WTC11 (cell line): ENCODE data around the gene IPPK. TPM values are rescaled to one million over a fixed set of nuclear protein-coding genes. Genes with fewer than 3 reads are reported as not detected.

Experiments used
- ATAC-seq: fragments of 200-7000 bp; cut with Tn5 transposase; 2 replicates; pipeline ENCODE4 v1.10.0; 2021; ENCODE audit warnings: mild to moderate bottlenecking, moderate library complexity
- CTCF ChIA-PET: fragments of 300-600 bp; sonication (Branson Sonifier 250); formaldehyde crosslinking; loops from one replicate; lab custom pipeline; 2021; ENCODE audit warnings: antibody characterized with exemption; lab: Charles Lee
- POLR2A ChIA-PET: fragments of 350-600 bp; sonication (Branson Sonifier 250); formaldehyde crosslinking; loops from one replicate; lab custom pipeline; 2021; ENCODE audit warnings: antibody characterized with exemption; lab: Charles Lee
- DNase-seq: peaks from one replicate; pipeline ENCODE4 v3.0.0; 2021; ENCODE audit warnings: low spot score
- H3K27ac Mint-ChIP-seq: 2 replicates; pipeline ENCODE4 v1.8.0; 2021; ENCODE audit warnings: mixed read lengths
- H3K27me3 Mint-ChIP-seq: 2 replicates; pipeline ENCODE4 v1.8.0; 2021; ENCODE audit warnings: low read depth, mild to moderate bottlenecking, moderate library complexity, mixed read lengths
- H3K36me3 Mint-ChIP-seq: 2 replicates; pipeline ENCODE4 v1.8.0; 2021; ENCODE audit warnings: mixed read lengths
- H3K4me1 Mint-ChIP-seq: 2 replicates; pipeline ENCODE4 v1.8.0; 2022; ENCODE audit warnings: mixed read lengths
- H3K4me3 Mint-ChIP-seq: 2 replicates; pipeline ENCODE4 v1.8.0; 2021; ENCODE audit warnings: mild to moderate bottlenecking, moderate library complexity, mixed read lengths
- H3K9me3 Mint-ChIP-seq: 2 replicates; pipeline ENCODE4 v1.8.0; 2021; ENCODE audit warnings: mixed read lengths
- AR ChIP-seq: fragments of 250-450 bp; sonication (Bioruptor Pico); IDR thresholded peaks from 2 replicates; pipeline ENCODE4 v1.9.0; 2021; ENCODE audit warnings: mild to moderate bottlenecking
- ATF6 ChIP-seq: sonication (generic); formaldehyde crosslinking; IDR thresholded peaks from 2 replicates; pipeline ENCODE4 v1.8.1; 2023; ENCODE audit warnings: mild to moderate bottlenecking, missing genetic modification reagents
- ELF4 ChIP-seq: sonication (generic); formaldehyde crosslinking; IDR thresholded peaks from 2 replicates; pipeline ENCODE4 v1.8.1; 2022; ENCODE audit warnings: low read depth, mild to moderate bottlenecking, moderate library complexity, missing genetic modification reagents
- HMGA2 ChIP-seq: fragments of 250-450 bp; sonication (Bioruptor Pico); IDR thresholded peaks from 2 replicates; pipeline ENCODE4 v1.4.0; 2021; ENCODE audit warnings: mild to moderate bottlenecking, moderate library complexity
- HMGXB4 ChIP-seq: sonication (generic); formaldehyde crosslinking; IDR thresholded peaks from 2 replicates; pipeline ENCODE4 v1.8.1; 2023; ENCODE audit warnings: mild to moderate bottlenecking, moderate library complexity, missing genetic modification reagents
- JUN ChIP-seq: sonication (generic); formaldehyde crosslinking; IDR thresholded peaks from 2 replicates; pipeline ENCODE4 v1.8.0; 2023; ENCODE audit warnings: mild to moderate bottlenecking, missing genetic modification reagents
- MYBL2 ChIP-seq: sonication (generic); formaldehyde crosslinking; IDR thresholded peaks from 2 replicates; pipeline ENCODE4 v1.8.1; 2023; ENCODE audit warnings: mild to moderate bottlenecking, moderate library complexity, missing genetic modification reagents
- PRRX2 ChIP-seq: fragments of 250-450 bp; sonication (Bioruptor Pico); IDR thresholded peaks from 2 replicates; pipeline ENCODE4 v1.8.0; 2021; ENCODE audit warnings: mild to moderate bottlenecking
- SMAD3 ChIP-seq: sonication (generic); formaldehyde crosslinking; IDR thresholded peaks from 2 replicates; pipeline ENCODE4 v1.8.0; 2022; ENCODE audit warnings: missing genetic modification reagents, mild to moderate bottlenecking, borderline replicate concordance
- ZNF263 ChIP-seq: sonication (generic); formaldehyde crosslinking; IDR thresholded peaks from 2 replicates; pipeline ENCODE4 v1.8.1; 2022; ENCODE audit warnings: low read depth, mild to moderate bottlenecking, moderate library complexity, missing genetic modification reagents
- total RNA-seq: library from RNA; stranded (reverse); gene quantifications from 3 replicates; pipeline ENCODE4 v1.2.3, GENCODE V29; 2021
- TF ChIP-seq, protein P1 (sequence below): sonication (generic); formaldehyde crosslinking; IDR thresholded peaks from 2 replicates; pipeline ENCODE4 v1.8.0; 2022; ENCODE audit warnings: mild to moderate bottlenecking, missing genetic modification reagents
- TF ChIP-seq, protein P2 (sequence below): sonication (generic); formaldehyde crosslinking; IDR thresholded peaks from 2 replicates; pipeline ENCODE4 v1.8.1; 2022; ENCODE audit warnings: mild to moderate bottlenecking, missing genetic modification reagents, moderate library complexity, borderline replicate concordance
- TF ChIP-seq, protein P3 (sequence below): sonication (generic); formaldehyde crosslinking; IDR thresholded peaks from 2 replicates; pipeline ENCODE4 v1.8.1; 2023; ENCODE audit warnings: mild to moderate bottlenecking, missing genetic modification reagents, moderate library complexity

The IPPK gene
- total RNA-seq, 1 experiment from 2014 or later: 8.6 TPM

- POLR2A ChIA-PET: no interaction called here
- no peak for TF ChIP-seq SMAD3 (CRISPR knock-in tag)
- no peak overlapping the region for H3K27ac Mint-ChIP-seq
- DNase-seq: no peak
- CTCF ChIA-PET: interaction anchor here (0.7 to 1.0 kb wide), 5 partner anchors 10 to 133 kb away, joined by 3 to 7 read pairs (median 4); partner anchors contain the start of gene IPPK
- H3K4me3 Mint-ChIP-seq: no peak overlapping the region
- no peaks in the 10 kb centered on the region for H3K9me3 Mint-ChIP-seq
- no peak for ATAC-seq
- no peaks in the 10 kb centered on the region for H3K27me3 Mint-ChIP-seq
- H3K4me1 Mint-ChIP-seq: peaks cover 13% of the 10 kb centered on the region
- H3K36me3 Mint-ChIP-seq: peaks cover 4% of the 10 kb centered on the region; the same call in 1 of the 2 replicates
These were observed 11.8 kb downstream of the IPPK start for GRCh38 chr9:92658176-92658575.

- peak; percentile 26 for DNase-seq
- peak; percentile 74 for ATAC-seq
- Mint-ChIP-seq H3K27ac (no peak overlapping the region; the same call in 1 of the 2 replicates), H3K9me3 (no peaks in the 10 kb centered on the region), H3K36me3 (peaks cover 8% of the 10 kb centered on the region; the same call in 1 of the 2 replicates), H3K4me1 (peaks cover 13% of the 10 kb centered on the region), H3K27me3 (no peaks in the 10 kb centered on the region), H3K4me3 (no peak overlapping the region)
- ChIA-PET POLR2A (no interaction called here), CTCF (interaction anchor here (0.7 to 1.0 kb wide), 5 partner anchors 9 to 134 kb away, joined by 3 to 7 read pairs (median 4); partner anchors contain the start of gene IPPK)
- TF ChIP-seq AR: no peak
- no peak for TF ChIP-seq MYBL2 (CRISPR knock-in tag)
- TF ChIP-seq, protein P1, sequence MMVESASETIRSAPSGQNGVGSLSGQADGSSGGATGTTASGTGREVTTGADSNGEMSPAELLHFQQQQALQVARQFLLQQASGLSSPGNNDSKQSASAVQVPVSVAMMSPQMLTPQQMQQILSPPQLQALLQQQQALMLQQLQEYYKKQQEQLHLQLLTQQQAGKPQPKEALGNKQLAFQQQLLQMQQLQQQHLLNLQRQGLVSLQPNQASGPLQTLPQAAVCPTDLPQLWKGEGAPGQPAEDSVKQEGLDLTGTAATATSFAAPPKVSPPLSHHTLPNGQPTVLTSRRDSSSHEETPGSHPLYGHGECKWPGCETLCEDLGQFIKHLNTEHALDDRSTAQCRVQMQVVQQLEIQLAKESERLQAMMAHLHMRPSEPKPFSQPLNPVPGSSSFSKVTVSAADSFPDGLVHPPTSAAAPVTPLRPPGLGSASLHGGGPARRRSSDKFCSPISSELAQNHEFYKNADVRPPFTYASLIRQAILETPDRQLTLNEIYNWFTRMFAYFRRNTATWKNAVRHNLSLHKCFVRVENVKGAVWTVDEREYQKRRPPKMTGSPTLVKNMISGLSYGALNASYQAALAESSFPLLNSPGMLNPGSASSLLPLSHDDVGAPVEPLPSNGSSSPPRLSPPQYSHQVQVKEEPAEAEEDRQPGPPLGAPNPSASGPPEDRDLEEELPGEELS: no peak
- TF ChIP-seq ATF6 (CRISPR knock-in tag): no peak
- TF ChIP-seq, protein P2, sequence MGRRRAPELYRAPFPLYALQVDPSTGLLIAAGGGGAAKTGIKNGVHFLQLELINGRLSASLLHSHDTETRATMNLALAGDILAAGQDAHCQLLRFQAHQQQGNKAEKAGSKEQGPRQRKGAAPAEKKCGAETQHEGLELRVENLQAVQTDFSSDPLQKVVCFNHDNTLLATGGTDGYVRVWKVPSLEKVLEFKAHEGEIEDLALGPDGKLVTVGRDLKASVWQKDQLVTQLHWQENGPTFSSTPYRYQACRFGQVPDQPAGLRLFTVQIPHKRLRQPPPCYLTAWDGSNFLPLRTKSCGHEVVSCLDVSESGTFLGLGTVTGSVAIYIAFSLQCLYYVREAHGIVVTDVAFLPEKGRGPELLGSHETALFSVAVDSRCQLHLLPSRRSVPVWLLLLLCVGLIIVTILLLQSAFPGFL: no peak
- TF ChIP-seq HMGA2: no peak
- TF ChIP-seq PRRX2: no peak
- no peak for TF ChIP-seq JUN
- TF ChIP-seq HMGXB4 (CRISPR knock-in tag): no peak
These were observed 12.4 kb downstream of the IPPK start for GRCh38 chr9:92657296-92658094.

GRCh38 chr9:92656537-92656925 is 13.4 kb downstream of the IPPK start:
- H3K36me3 Mint-ChIP-seq: peaks cover 8% of the 10 kb centered on the region; the same call in 1 of the 2 replicates
- H3K27me3 Mint-ChIP-seq: no peaks in the 10 kb centered on the region
- H3K27ac Mint-ChIP-seq: no peak overlapping the region
- no peak overlapping the region for H3K4me3 Mint-ChIP-seq
- no peaks in the 10 kb centered on the region for H3K9me3 Mint-ChIP-seq
- ChIA-PET CTCF (no interaction called here), POLR2A (no interaction called here)
- ATAC-seq (no peak), DNase-seq (no peak)
- TF ChIP-seq ZNF263 (CRISPR knock-in tag) (no peak), ELF4 (CRISPR knock-in tag) (no peak)
- TF ChIP-seq, protein P3, sequence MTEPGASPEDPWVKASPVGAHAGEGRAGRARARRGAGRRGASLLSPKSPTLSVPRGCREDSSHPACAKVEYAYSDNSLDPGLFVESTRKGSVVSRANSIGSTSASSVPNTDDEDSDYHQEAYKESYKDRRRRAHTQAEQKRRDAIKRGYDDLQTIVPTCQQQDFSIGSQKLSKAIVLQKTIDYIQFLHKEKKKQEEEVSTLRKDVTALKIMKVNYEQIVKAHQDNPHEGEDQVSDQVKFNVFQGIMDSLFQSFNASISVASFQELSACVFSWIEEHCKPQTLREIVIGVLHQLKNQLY: no peak
- H3K4me1 Mint-ChIP-seq: peaks cover 10% of the 10 kb centered on the region
